ENCODE results near the gene BNC2. TPM values are rescaled to one million over a fixed set of nuclear protein-coding genes. Genes with fewer than 3 reads are reported as not detected.
A peak's percentile ranks its signal among the peaks of the same experiment; 100 is the strongest.

BNC2 gene
- total RNA-seq, 1 donor from 2014 or later, result 2.4 TPM

DNA sequence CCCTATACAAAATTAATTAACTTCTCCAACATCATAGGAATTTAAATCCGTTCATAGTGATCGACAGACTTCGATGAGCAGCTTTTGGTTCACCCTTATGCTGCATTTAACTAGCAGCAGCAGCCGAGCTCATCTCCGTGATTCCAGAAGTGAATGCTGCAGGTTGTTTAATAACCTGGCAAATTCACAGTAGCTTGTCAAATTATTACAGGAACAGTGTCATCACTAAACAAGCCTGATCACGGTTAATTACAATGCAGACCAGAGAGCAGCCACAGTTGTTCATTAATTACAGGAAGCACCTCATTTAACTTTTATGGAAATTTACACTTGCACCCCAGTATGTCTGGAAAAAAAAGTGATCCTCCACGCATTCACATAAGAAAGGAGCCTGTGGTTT is 188.2 kb downstream of the BNC2 start:
- no peak overlapping the region for H3K27ac ChIP-seq
- peaks cover 16% of the 10 kb centered on the region for H3K4me1 ChIP-seq
- H4K20me1 ChIP-seq (ENCODE audit: low read depth), result no peaks in the 10 kb centered on the region
- no peak overlapping the region for H3K4me3 Mint-ChIP-seq
- no peaks in the 10 kb centered on the region for H3K36me3 ChIP-seq
- H3K9ac ChIP-seq, result no peak overlapping the region
- H3K9me3 ChIP-seq (ENCODE audit: low read depth), result no peaks in the 10 kb centered on the region
- H3K27ac Mint-ChIP-seq, result no peak overlapping the region
- peaks cover 34% of the 10 kb centered on the region for H3K4me1 Mint-ChIP-seq
- no peaks in the 10 kb centered on the region for H3K9me3 Mint-ChIP-seq
- no peaks in the 10 kb centered on the region for H3K79me2 ChIP-seq (ENCODE audit: low read depth)
- H3K4me3 ChIP-seq, result no peak overlapping the region
- no peaks in the 10 kb centered on the region for H3K36me3 Mint-ChIP-seq
- no peak overlapping the region for H3K4me2 ChIP-seq
- no peak overlapping the region for H2AFZ ChIP-seq (replicated peaks)
- H3F3A ChIP-seq (ENCODE audit: low read depth), result no peaks in the 10 kb centered on the region
- DNase-seq (ENCODE audit: low spot score), result no peak
- TF ChIP-seq, protein P1, sequence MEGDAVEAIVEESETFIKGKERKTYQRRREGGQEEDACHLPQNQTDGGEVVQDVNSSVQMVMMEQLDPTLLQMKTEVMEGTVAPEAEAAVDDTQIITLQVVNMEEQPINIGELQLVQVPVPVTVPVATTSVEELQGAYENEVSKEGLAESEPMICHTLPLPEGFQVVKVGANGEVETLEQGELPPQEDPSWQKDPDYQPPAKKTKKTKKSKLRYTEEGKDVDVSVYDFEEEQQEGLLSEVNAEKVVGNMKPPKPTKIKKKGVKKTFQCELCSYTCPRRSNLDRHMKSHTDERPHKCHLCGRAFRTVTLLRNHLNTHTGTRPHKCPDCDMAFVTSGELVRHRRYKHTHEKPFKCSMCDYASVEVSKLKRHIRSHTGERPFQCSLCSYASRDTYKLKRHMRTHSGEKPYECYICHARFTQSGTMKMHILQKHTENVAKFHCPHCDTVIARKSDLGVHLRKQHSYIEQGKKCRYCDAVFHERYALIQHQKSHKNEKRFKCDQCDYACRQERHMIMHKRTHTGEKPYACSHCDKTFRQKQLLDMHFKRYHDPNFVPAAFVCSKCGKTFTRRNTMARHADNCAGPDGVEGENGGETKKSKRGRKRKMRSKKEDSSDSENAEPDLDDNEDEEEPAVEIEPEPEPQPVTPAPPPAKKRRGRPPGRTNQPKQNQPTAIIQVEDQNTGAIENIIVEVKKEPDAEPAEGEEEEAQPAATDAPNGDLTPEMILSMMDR (IDR thresholded peaks at IDR 0.05), result no peak
- TF ChIP-seq EZH2phosphoT487 (IDR thresholded peaks at IDR 0.05), result no peak
- no peak for TF ChIP-seq EZH2 (IDR thresholded peaks at IDR 0.05)
- no peaks in the 10 kb centered on the region for H3K27me3 ChIP-seq
- peaks cover 3% of the 10 kb centered on the region for H3K27me3 Mint-ChIP-seq (ENCODE audit: insufficient read depth, low read depth)

DNA sequence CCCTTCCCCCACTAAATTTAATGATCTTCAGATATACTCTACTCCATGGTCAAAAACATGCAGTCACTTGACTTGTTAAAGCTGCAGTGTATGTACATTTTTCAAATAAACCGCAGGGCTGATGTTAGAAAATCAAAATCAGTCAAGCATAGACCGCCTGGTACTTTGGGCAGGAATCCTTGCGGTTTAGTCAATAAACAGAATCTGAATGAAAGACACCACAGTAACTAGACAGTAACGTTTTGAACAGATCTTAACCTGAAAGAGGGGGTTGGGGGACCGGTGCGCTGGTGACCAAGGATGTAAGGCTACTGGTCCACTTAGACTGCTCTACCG is 188.8 kb downstream of the BNC2 start:
- no peak for DNase-seq (ENCODE audit: low spot score)
- TF ChIP-seq EZH2phosphoT487 (IDR thresholded peaks at IDR 0.05), result no peak
- TF ChIP-seq, protein P1 (IDR thresholded peaks at IDR 0.05), result no peak
- no peak for TF ChIP-seq EZH2 (IDR thresholded peaks at IDR 0.05)
- H3K79me2 ChIP-seq (ENCODE audit: low read depth), result no peaks in the 10 kb centered on the region
- Mint-ChIP-seq H3K27me3 (ENCODE audit: insufficient read depth, low read depth) (peaks cover 3% of the 10 kb centered on the region), H3K9me3 (no peaks in the 10 kb centered on the region), H3K27ac (no peak overlapping the region), H3K4me1 (peaks cover 34% of the 10 kb centered on the region), H3K36me3 (no peaks in the 10 kb centered on the region), H3K4me3 (no peak overlapping the region)
- H3K4me3 ChIP-seq, result no peak overlapping the region
- no peaks in the 10 kb centered on the region for H4K20me1 ChIP-seq (ENCODE audit: low read depth)
- no peaks in the 10 kb centered on the region for H3K36me3 ChIP-seq
- no peaks in the 10 kb centered on the region for H3K27me3 ChIP-seq
- no peak overlapping the region for H3K27ac ChIP-seq
- no peak overlapping the region for H2AFZ ChIP-seq (replicated peaks)
- no peak overlapping the region for H3K9ac ChIP-seq
- H3K4me2 ChIP-seq, result no peak overlapping the region
- H3F3A ChIP-seq (ENCODE audit: low read depth), result no peaks in the 10 kb centered on the region
- H3K4me1 ChIP-seq, result peaks cover 16% of the 10 kb centered on the region
- H3K9me3 ChIP-seq (ENCODE audit: low read depth), result no peaks in the 10 kb centered on the region

DNA sequence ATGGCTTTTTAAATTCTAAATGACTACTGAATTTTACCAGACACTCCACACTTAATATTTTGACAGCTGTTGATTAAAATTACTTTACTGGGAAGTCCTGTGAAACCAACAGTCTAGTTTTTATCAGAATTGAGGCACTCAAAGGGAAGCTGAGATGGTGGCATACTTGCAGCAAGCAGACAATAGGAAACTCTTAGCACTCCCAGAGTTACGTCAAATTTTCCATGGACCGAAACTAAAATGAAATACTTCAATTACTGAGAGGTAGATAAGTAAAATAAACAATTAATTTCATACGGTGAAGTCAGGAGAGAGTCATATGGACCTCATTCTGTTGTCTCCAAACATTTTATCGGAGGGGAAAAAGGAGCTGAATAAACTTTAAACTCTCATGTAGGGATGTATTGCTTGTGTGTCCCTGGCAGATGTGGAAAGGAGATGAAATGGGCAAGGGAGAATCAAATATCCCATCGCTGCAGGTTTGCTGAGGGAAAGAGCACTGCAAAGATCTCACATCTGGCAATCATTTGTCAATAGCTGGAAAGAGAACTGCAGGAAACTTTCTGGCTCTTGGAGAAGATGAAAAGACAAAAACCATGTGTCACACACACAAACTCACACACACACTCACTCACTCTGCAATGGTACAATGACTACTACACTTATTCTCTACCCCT is 189.4 kb downstream of the BNC2 start:
- no peak for TF ChIP-seq EZH2phosphoT487 (IDR thresholded peaks at IDR 0.05)
- no peak for TF ChIP-seq EZH2 (IDR thresholded peaks at IDR 0.05)
- TF ChIP-seq, protein P1 (IDR thresholded peaks at IDR 0.05), result no peak
- Histone ChIP-seq H3K9ac (no peak overlapping the region), H3K9me3 (ENCODE audit: low read depth) (no peaks in the 10 kb centered on the region), H2AFZ (replicated peaks) (peak overlapping the region; percentile 84), H3K4me1 (peaks cover 16% of the 10 kb centered on the region), H3K4me2 (no peak overlapping the region), H3K36me3 (no peaks in the 10 kb centered on the region), H3K4me3 (no peak overlapping the region), H4K20me1 (ENCODE audit: low read depth) (no peaks in the 10 kb centered on the region), H3K79me2 (ENCODE audit: low read depth) (no peaks in the 10 kb centered on the region), H3K27me3 (no peaks in the 10 kb centered on the region), H3K27ac (no peak overlapping the region), H3F3A (ENCODE audit: low read depth) (no peaks in the 10 kb centered on the region)
- H3K27me3 Mint-ChIP-seq (ENCODE audit: insufficient read depth, low read depth), result peaks cover 3% of the 10 kb centered on the region
- H3K4me3 Mint-ChIP-seq, result no peak overlapping the region
- no peaks in the 10 kb centered on the region for H3K36me3 Mint-ChIP-seq
- no peak for DNase-seq (ENCODE audit: low spot score)
- H3K4me1 Mint-ChIP-seq, result peaks cover 34% of the 10 kb centered on the region
- H3K27ac Mint-ChIP-seq, result no peak overlapping the region
- H3K9me3 Mint-ChIP-seq, result no peaks in the 10 kb centered on the region
